Thyroid gland (tissue), 4 donors: ENCODE data around the gene WNT11. TPM values are rescaled to one million over a fixed set of nuclear protein-coding genes. Genes with fewer than 3 reads are reported as not detected.

ENCODE experiments used
- DNase-seq, 2 donors: peaks; one replicate each; pipeline ENCODE4 v3.0.0-alpha.2; 2019
- H3K27ac ChIP-seq, 3 donors: fragments of 200-600 bp; sonication (generic); 1 replicate in 2 of 3; 2 replicates in 1 of 3; pipeline ENCODE4 v1.5.1; 2016 to 2019; ENCODE audit warnings: mild to moderate bottlenecking in 1 of 3, moderate library complexity in 1 of 3
- H3K27me3 ChIP-seq: fragments of 200-600 bp; sonication (generic); one replicate; pipeline ENCODE4 v1.5.1; 2019
- H3K36me3 ChIP-seq, 2 donors: fragments of 200-600 bp; sonication (generic); one replicate each; pipeline ENCODE4 v1.5.1; 2016 to 2019
- H3K4me1 ChIP-seq, 2 donors: fragments of 200-600 bp; sonication (generic); one replicate each; pipeline ENCODE4 v1.5.1; 2017 to 2019
- H3K4me3 ChIP-seq, 3 donors: fragments of 200-600 bp; sonication (generic); replicated peaks in 1 of 3; 1 replicate in 2 of 3; 2 replicates in 1 of 3; pipeline ENCODE4 v1.5.1; 2016; ENCODE audit warnings: mild to moderate bottlenecking in 1 of 3
- H3K9me3 ChIP-seq: fragments of 200-600 bp; sonication (generic); one replicate; pipeline ENCODE4 v1.5.1; 2017
- CTCF ChIP-seq, 6 experiments: fragments of 200-600 bp in 3 of 6; fragments of 450-650 bp in 3 of 6; sonication (generic) in 3 of 6; IDR thresholded peaks; one replicate each; pipeline ENCODE4 v1.5.1; 2016 to 2019; ENCODE audit warnings: antibody characterized with exemption in 6 of 6, mild to moderate bottlenecking in 2 of 6, inconsistent platforms in 1 of 6, moderate library complexity in 1 of 6
- POLR2A ChIP-seq, 2 donors: fragments of 450-650 bp; IDR thresholded peaks; one replicate each; pipeline ENCODE4 v1.6.1; 2017; ENCODE audit warnings: antibody characterized with exemption in 2 of 2, mild to moderate bottlenecking in 2 of 2, moderate library complexity in 1 of 2
- WGBS, 2 donors: methylation state at CpG; one replicate each; pipeline ENCODE4 v1.1.5; 2017; 5-methylcytosine and 5-hydroxymethylcytosine counted together
- intact Hi-C: fragments of 100-400 bp; cut with DNase I; formaldehyde crosslinking; loops from one replicate; pipeline ENCODE4 v1.15.1; 2023
- total RNA-seq, 4 donors: library from RNA; depleted of rRNA; stranded (reverse); fragments of >200 nt; gene quantifications; one replicate each; pipeline ENCODE4 v1.2.3, GENCODE V29; 2016

The WNT11 gene
- total RNA-seq, 4 donors from 2014 or later = 7.3 to 31.5 (median 10.7) TPM

GRCh38 chr11:76250520-76251225, 44.4 kb upstream of the WNT11 start:
- no peak overlapping the region for H3K4me3 ChIP-seq
- H3K27me3 ChIP-seq = no peaks in the 10 kb centered on the region
- intact Hi-C loops = no loop called here
- no peak overlapping the region for H3K27ac ChIP-seq
- no peaks in the 10 kb centered on the region for H3K9me3 ChIP-seq
- DNase-seq = no peak
- TF ChIP-seq CTCF (IDR thresholded peaks at IDR 0.05) (no peak), POLR2A (IDR thresholded peaks at IDR 0.05) (no peak)
- 89 to 94% methylated on average over 6 of the region's 6 CpGs for WGBS, 2 donors
- H3K4me1 ChIP-seq = no peaks in the 10 kb centered on the region
- H3K36me3 ChIP-seq = no peaks in the 10 kb centered on the region

GRCh38 chr11:76249195-76249741, 43.0 kb upstream of the WNT11 start:
- no peak for DNase-seq
- WGBS, 2 donors = 47 to 59% methylated on average over 3 of the region's 3 CpGs
- Histone ChIP-seq H3K4me1 (no peaks in the 10 kb centered on the region), H3K9me3 (no peaks in the 10 kb centered on the region), H3K36me3 (no peaks in the 10 kb centered on the region), H3K27ac (no peak overlapping the region), H3K4me3 (no peak overlapping the region), H3K27me3 (no peaks in the 10 kb centered on the region)
- TF ChIP-seq POLR2A (IDR thresholded peaks at IDR 0.05) (no peak), CTCF (IDR thresholded peaks at IDR 0.05) (no peak)
- intact Hi-C loops = no loop called here

- Histone ChIP-seq H3K36me3 (no peaks in the 10 kb centered on the region), H3K27me3 (no peaks in the 10 kb centered on the region), H3K4me1 (no peaks in the 10 kb centered on the region), H3K9me3 (no peaks in the 10 kb centered on the region), H3K27ac (no peak overlapping the region), H3K4me3 (no peak overlapping the region)
- intact Hi-C loops = no loop called here
- DNase-seq = peak in 1 of 2 donors; percentile 11
- TF ChIP-seq POLR2A (IDR thresholded peaks at IDR 0.05) (no peak), CTCF (IDR thresholded peaks at IDR 0.05) (no peak)
- 57 to 100% methylated on average over 1 of the region's 1 CpG for WGBS, 2 donors
These were observed 41.9 kb upstream of the WNT11 start for GRCh38 chr11:76248210-76248609.

- Histone ChIP-seq H3K27me3 (no peaks in the 10 kb centered on the region), H3K4me1 (no peaks in the 10 kb centered on the region), H3K9me3 (no peaks in the 10 kb centered on the region), H3K4me3 (no peak overlapping the region), H3K27ac (no peak overlapping the region), H3K36me3 (no peaks in the 10 kb centered on the region)
- WGBS, 2 donors = 91 to 95% methylated on average over 6 of the region's 6 CpGs
- intact Hi-C loops = no loop called here
- TF ChIP-seq POLR2A (IDR thresholded peaks at IDR 0.05) = no peak
- TF ChIP-seq CTCF (IDR thresholded peaks at IDR 0.05) = no peak
- DNase-seq = no peak
These were observed 40.8 kb upstream of the WNT11 start for GRCh38 chr11:76247091-76247490.

GRCh38 chr11:76246271-76246933, 40.1 kb upstream of the WNT11 start:
- Histone ChIP-seq H3K27ac (no peak overlapping the region), H3K27me3 (no peaks in the 10 kb centered on the region), H3K4me3 (no peak overlapping the region), H3K9me3 (no peaks in the 10 kb centered on the region), H3K36me3 (no peaks in the 10 kb centered on the region), H3K4me1 (no peaks in the 10 kb centered on the region)
- 89 to 100% methylated on average over 3 of the region's 11 CpGs for whole genome bisulfite sequencing, 2 donors
- no peak for DNase-seq
- TF ChIP-seq POLR2A (IDR thresholded peaks at IDR 0.05) = no peak
- TF ChIP-seq CTCF (IDR thresholded peaks at IDR 0.05) = no peak
- intact Hi-C loops = no loop called here
